Chondrocyte (in vitro differentiated cells): Measurements from ENCODE around the gene LINC00305. TPM values are rescaled to one million over a fixed set of nuclear protein-coding genes. Genes with fewer than 3 reads are reported as not detected.

ENCODE experiments used
- DNase-seq: peaks from one replicate; pipeline ENCODE4 v3.0.0; 2021; ENCODE audit warnings: mixed read lengths, low spot score
- H3K27ac Mint-ChIP-seq: one replicate; pipeline ENCODE4 v1.8.0; 2021; ENCODE audit warnings: mild to moderate bottlenecking, moderate library complexity, mixed read lengths; ENCODE audit not compliant: unreplicated experiment
- H3K27me3 Mint-ChIP-seq: 2 replicates; pipeline ENCODE4 v1.8.0; 2021; ENCODE audit warnings: low read depth, mixed read lengths
- H3K36me3 Mint-ChIP-seq: 2 replicates; pipeline ENCODE4 v1.8.0; 2021; ENCODE audit warnings: low read depth, mixed read lengths
- H3K4me1 Mint-ChIP-seq: 2 replicates; pipeline ENCODE4 v1.8.0; 2021; ENCODE audit warnings: low read depth, mild to moderate bottlenecking, mixed read lengths
- H3K4me3 Mint-ChIP-seq: one replicate; pipeline ENCODE4 v1.8.0; 2021; ENCODE audit warnings: mild to moderate bottlenecking, moderate library complexity, mixed read lengths; ENCODE audit not compliant: unreplicated experiment
- H3K9me3 Mint-ChIP-seq: 2 replicates; pipeline ENCODE4 v1.8.0; 2021; ENCODE audit warnings: low read depth, mixed read lengths
- total RNA-seq: library from RNA; stranded (reverse); gene quantifications from 3 replicates; pipeline ENCODE4 v1.2.1, GENCODE V29; 2021
- TF ChIP-seq, protein P1 (sequence below): fragments of 200-600 bp; sonication (generic); IDR thresholded peaks from 2 replicates; pipeline ENCODE4 v1.5.0; 2021; ENCODE audit warnings: antibody characterized with exemption, mild to moderate bottlenecking, moderate library complexity

Gene LINC00305
- total RNA-seq, 1 donor from 2014 or later: not detected

DNA sequence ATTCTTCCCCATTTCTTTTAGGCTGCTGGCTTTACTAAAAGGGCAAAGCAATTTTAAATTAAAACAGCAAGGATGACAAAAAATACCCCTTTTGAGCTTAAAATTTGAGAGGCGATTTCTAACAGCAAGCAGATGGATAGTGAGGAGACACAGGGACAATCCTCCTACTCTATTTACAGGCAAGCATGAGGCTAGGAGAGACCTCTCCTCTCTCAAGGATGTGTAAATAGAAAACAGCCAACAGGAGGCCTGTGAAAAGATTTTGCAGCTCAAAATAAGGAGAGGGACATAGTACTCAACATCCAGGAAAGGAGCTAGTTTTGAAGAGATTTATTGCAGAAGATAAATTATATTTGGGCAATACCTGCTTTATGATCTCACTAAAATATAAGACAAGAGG, 53.8 kb downstream of the LINC00305 start:
- DNase-seq: no peak
- TF ChIP-seq, protein P1, sequence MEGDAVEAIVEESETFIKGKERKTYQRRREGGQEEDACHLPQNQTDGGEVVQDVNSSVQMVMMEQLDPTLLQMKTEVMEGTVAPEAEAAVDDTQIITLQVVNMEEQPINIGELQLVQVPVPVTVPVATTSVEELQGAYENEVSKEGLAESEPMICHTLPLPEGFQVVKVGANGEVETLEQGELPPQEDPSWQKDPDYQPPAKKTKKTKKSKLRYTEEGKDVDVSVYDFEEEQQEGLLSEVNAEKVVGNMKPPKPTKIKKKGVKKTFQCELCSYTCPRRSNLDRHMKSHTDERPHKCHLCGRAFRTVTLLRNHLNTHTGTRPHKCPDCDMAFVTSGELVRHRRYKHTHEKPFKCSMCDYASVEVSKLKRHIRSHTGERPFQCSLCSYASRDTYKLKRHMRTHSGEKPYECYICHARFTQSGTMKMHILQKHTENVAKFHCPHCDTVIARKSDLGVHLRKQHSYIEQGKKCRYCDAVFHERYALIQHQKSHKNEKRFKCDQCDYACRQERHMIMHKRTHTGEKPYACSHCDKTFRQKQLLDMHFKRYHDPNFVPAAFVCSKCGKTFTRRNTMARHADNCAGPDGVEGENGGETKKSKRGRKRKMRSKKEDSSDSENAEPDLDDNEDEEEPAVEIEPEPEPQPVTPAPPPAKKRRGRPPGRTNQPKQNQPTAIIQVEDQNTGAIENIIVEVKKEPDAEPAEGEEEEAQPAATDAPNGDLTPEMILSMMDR: no peak
- no peaks in the 10 kb centered on the region for H3K4me1 Mint-ChIP-seq
- no peaks in the 10 kb centered on the region for H3K9me3 Mint-ChIP-seq
- H3K27ac Mint-ChIP-seq: no peak overlapping the region
- no peaks in the 10 kb centered on the region for H3K36me3 Mint-ChIP-seq
- no peak overlapping the region for H3K4me3 Mint-ChIP-seq
- H3K27me3 Mint-ChIP-seq: peaks cover 20% of the 10 kb centered on the region

DNA sequence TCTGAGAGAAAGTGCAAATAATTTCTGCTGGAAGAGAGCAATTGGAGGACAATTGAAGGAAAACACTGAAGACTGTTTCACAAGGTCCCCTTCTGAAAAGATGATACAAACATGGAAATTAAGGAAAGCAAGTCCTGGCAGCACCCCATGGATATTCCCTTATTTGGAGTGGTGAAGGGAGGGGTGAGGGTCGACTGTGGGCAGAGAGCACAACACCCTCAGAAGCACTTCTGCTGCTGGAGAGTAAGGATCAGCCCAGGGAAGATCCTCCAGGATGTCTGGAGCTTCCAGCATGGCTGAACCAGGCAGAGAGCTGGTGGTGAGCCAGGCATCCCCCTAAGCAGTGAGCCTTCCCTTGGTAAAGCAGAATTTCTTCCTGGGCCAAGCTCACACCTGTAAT, 54.7 kb downstream of the LINC00305 start:
- Mint-ChIP-seq H3K4me1 (no peaks in the 10 kb centered on the region), H3K36me3 (no peaks in the 10 kb centered on the region), H3K9me3 (no peaks in the 10 kb centered on the region), H3K4me3 (no peak overlapping the region), H3K27me3 (peaks cover 19% of the 10 kb centered on the region), H3K27ac (no peak overlapping the region)
- TF ChIP-seq, protein P1: no peak
- no peak for DNase-seq

DNA sequence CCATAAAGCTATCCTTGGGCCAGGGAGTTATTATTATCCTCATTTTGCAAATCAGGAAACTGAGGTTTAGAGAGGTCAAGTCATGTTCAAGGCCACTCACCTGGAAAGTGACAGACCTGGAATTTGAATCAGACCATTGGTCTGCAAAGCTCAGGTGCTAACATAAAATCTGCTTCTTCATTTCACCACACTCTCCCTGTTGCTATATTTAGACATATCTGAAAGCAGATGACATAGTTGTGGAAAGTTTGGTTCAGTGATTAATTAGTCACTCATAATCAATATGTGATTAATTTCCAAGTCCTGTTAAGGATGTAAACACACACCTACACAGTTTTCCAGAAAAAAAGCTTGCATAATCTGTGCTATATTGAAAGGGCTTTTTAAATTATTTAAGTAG, 57.4 kb downstream of the LINC00305 start:
- no peaks in the 10 kb centered on the region for H3K4me1 Mint-ChIP-seq

DNA sequence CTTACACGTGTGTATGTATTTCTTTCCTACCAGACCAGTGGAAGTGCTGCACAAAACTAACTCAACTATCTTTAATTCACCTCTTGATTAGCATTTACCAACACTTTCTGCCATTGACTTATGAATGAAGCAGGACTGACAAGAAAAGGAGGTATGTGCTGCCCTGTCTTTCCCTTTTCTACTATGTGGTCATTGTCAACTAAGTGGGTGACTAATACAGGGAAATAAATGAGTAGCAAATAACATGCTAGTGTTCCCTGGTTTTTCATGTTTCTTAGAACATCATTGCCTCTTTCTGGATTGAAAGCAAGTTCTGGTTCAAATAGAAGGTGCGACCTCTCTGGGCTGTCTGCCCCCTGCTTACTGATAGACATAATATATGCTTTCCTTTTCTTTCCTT, 58.0 kb downstream of the LINC00305 start:
- Mint-ChIP-seq H3K27ac (no peak overlapping the region), H3K27me3 (peaks cover 19% of the 10 kb centered on the region), H3K36me3 (no peaks in the 10 kb centered on the region), H3K4me3 (no peak overlapping the region), H3K9me3 (no peaks in the 10 kb centered on the region), H3K4me1 (no peaks in the 10 kb centered on the region)
- no peak for DNase-seq
- TF ChIP-seq, protein P1: no peak

More for the DNA sequence above, 57.4 kb downstream of the LINC00305 start:
- no peaks in the 10 kb centered on the region for H3K36me3 Mint-ChIP-seq
- TF ChIP-seq, protein P1: no peak
- peaks cover 19% of the 10 kb centered on the region for H3K27me3 Mint-ChIP-seq
- DNase-seq: no peak
- H3K9me3 Mint-ChIP-seq: no peaks in the 10 kb centered on the region
- H3K27ac Mint-ChIP-seq: no peak overlapping the region
- H3K4me3 Mint-ChIP-seq: no peak overlapping the region

DNA sequence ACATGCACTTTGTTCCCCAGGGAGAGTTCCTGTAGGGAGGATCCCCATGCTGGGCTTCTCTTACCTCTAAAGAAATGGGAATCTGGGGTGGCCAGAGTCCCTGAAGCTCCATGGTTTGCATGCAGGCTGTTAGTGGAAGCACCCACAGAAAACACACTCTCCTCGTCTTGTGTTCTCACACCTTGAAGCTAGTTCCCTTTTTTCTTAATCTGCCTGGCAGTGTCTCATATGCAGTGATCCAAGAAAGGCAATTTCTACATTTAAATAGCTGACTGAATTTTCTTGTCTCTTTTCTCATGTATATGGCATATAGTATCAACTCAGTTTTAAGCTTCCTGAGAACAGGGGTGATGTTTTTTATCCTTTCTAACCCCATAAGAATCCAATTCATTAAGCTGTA, 65.0 kb downstream of the LINC00305 start:
- H3K9me3 Mint-ChIP-seq: no peaks in the 10 kb centered on the region
- no peaks in the 10 kb centered on the region for H3K4me1 Mint-ChIP-seq
- H3K36me3 Mint-ChIP-seq: no peaks in the 10 kb centered on the region
- no peak for DNase-seq
- no peak overlapping the region for H3K4me3 Mint-ChIP-seq
- TF ChIP-seq, protein P1: no peak
- H3K27ac Mint-ChIP-seq: no peak overlapping the region
- peaks cover 15% of the 10 kb centered on the region for H3K27me3 Mint-ChIP-seq
